BJ (cell line): ENCODE results near the gene SART1. TPM values are rescaled to one million over a fixed set of nuclear protein-coding genes. Genes with fewer than 3 reads are reported as not detected.

Experiments
- CTCF ChIA-PET: fragments of 350-600 bp; formaldehyde crosslinking; extraction: SDS; loops from one replicate; lab custom pipeline; 2021; ENCODE audit warnings: antibody characterized with exemption, inconsistent platforms; lab: Yijun Ruan, JAX
- POLR2A ChIA-PET: fragments of 300-600 bp; sonication (Branson Sonifier 250); formaldehyde crosslinking; extraction: SDS; loops from one replicate; lab custom pipeline; 2021; ENCODE audit warnings: antibody characterized with exemption; lab: Charles Lee
- DNase-seq: peaks from one replicate; pipeline ENCODE4 v3.0.0-alpha.2; 2011; ENCODE audit warnings: low read depth
- H3K27me3 ChIP-seq: 2 replicates; pipeline ENCODE4 v1.6.0; 2011; ENCODE audit warnings: low read length; ENCODE audit not compliant: control insufficient read depth, insufficient read depth
- H3K36me3 ChIP-seq: 2 replicates; pipeline ENCODE4 v1.5.1; 2011; ENCODE audit warnings: low read length; ENCODE audit not compliant: control insufficient read depth, insufficient read depth
- H3K4me3 ChIP-seq: 2 replicates; pipeline ENCODE4 v1.5.1; 2011; ENCODE audit warnings: low read depth, mild to moderate bottlenecking, control low read depth, low read length
- CTCF ChIP-seq: IDR thresholded peaks from 2 replicates; pipeline ENCODE4 v1.5.1; 2011; ENCODE audit warnings: low read depth, mild to moderate bottlenecking, control low read depth, inconsistent platforms, low read length, moderate library complexity; ENCODE audit not compliant: insufficient read depth
- polyA plus RNA-seq: library from polyadenylated mRNA; depleted of rRNA; stranded (reverse); fragments of >200 nt; gene quantifications from 2 replicates; pipeline ENCODE4 v1.2.3, GENCODE V29; 2011

Gene SART1
- polyA plus RNA-seq, 1 experiment, result 13.2 TPM

- Histone ChIP-seq H3K4me3 (no peak overlapping the region), H3K27me3 (no peaks in the 10 kb centered on the region), H3K36me3 (peaks cover 26% of the 10 kb centered on the region)
- ChIA-PET POLR2A (no interaction called here), CTCF (interaction anchor here (1.4 kb wide), 2 partner anchors 73 to 87 kb away, joined by 3 to 7 read pairs; no protein-coding TSS in a partner anchor)
- no peak for DNase-seq
- no peak for TF ChIP-seq CTCF
These were observed 10.6 kb downstream of the SART1 start for GRCh38 chr11:65972116-65972515.

- TF ChIP-seq CTCF, result no peak
- no peak for DNase-seq
- ChIA-PET POLR2A (no interaction called here), CTCF (no interaction called here)
- H3K36me3 ChIP-seq, result peaks cover 27% of the 10 kb centered on the region
- H3K4me3 ChIP-seq, result no peak overlapping the region
- H3K27me3 ChIP-seq, result no peaks in the 10 kb centered on the region
These were observed 12.0 kb downstream of the SART1 start for GRCh38 chr11:65973439-65974110.

GRCh38 chr11:65975771-65976170 is 14.2 kb downstream of the SART1 start:
- DNase-seq, result no peak
- no peaks in the 10 kb centered on the region for H3K27me3 ChIP-seq
- no peak for TF ChIP-seq CTCF
- peaks cover 21% of the 10 kb centered on the region for H3K36me3 ChIP-seq
- ChIA-PET CTCF (interaction anchor here (1.4 kb wide), 1 partner anchor 9 kb away, joined by 4 read pairs; no protein-coding TSS in a partner anchor), POLR2A (no interaction called here)
- no peak overlapping the region for H3K4me3 ChIP-seq

GRCh38 chr11:65976216-65977176 is 15.0 kb downstream of the SART1 start:
- Histone ChIP-seq H3K27me3 (no peaks in the 10 kb centered on the region), H3K36me3 (peaks cover 21% of the 10 kb centered on the region), H3K4me3 (no peak overlapping the region)
- no peak for TF ChIP-seq CTCF
- DNase-seq, result no peak
- CTCF ChIA-PET, result interaction anchor here (0.9 to 1.4 kb wide), 2 partner anchors 10 to 196 kb away, joined by 3 to 4 read pairs; no protein-coding TSS in a partner anchor
- POLR2A ChIA-PET, result no interaction called here
